ENCODE measurements around the gene SHISA9.
A peak's percentile ranks its signal among the peaks of the same experiment; 100 is the strongest.

SHISA9 gene

GRCh38 chr16:12951976-12952375, 50.6 kb downstream of the SHISA9 start:
- no peak for DNase-seq (ENCODE audit: low read depth)

GRCh38 chr16:12958366-12958765, 57.0 kb downstream of the SHISA9 start:
- DNase-seq (ENCODE audit: low read depth), result no peak

- DNase-seq (ENCODE audit: low read depth), result no peak
These were observed 57.7 kb downstream of the SHISA9 start for GRCh38 chr16:12959072-12959471.

GRCh38 chr16:12961626-12962025, 60.2 kb downstream of the SHISA9 start:
- no peak for DNase-seq (ENCODE audit: low read depth)

- DNase-seq (ENCODE audit: low read depth), result no peak
These were observed 63.1 kb downstream of the SHISA9 start for GRCh38 chr16:12964461-12964860.

GRCh38 chr16:12965274-12965804, 63.9 kb downstream of the SHISA9 start:
- DNase-seq (ENCODE audit: low read depth), result no peak

GRCh38 chr16:12971241-12971640, 69.8 kb downstream of the SHISA9 start:
- peak; percentile 57 for DNase-seq (ENCODE audit: low read depth)

- DNase-seq (ENCODE audit: low read depth), result no peak
These were observed 70.8 kb downstream of the SHISA9 start for GRCh38 chr16:12972246-12972645.

GRCh38 chr16:12975766-12976165, 74.4 kb downstream of the SHISA9 start:
- DNase-seq (ENCODE audit: low read depth), result no peak

- DNase-seq (ENCODE audit: low read depth), result no peak
These were observed 75.1 kb downstream of the SHISA9 start for GRCh38 chr16:12976496-12976895.

- no peak for DNase-seq (ENCODE audit: low read depth)
These were observed 75.5 kb downstream of the SHISA9 start for GRCh38 chr16:12976936-12977335.

GRCh38 chr16:12985516-12985915, 84.1 kb downstream of the SHISA9 start:
- DNase-seq (ENCODE audit: low read depth), result no peak

GRCh38 chr16:12988071-12988470, 86.7 kb downstream of the SHISA9 start:
- DNase-seq (ENCODE audit: low read depth), result no peak

- no peak for DNase-seq (ENCODE audit: low read depth)
These were observed 90.7 kb downstream of the SHISA9 start for GRCh38 chr16:12992066-12992465.

GRCh38 chr16:12994402-12994801, 93.0 kb downstream of the SHISA9 start:
- DNase-seq (ENCODE audit: low read depth), result no peak

GRCh38 chr16:12995721-12996372, 94.4 kb downstream of the SHISA9 start:
- DNase-seq (ENCODE audit: low read depth), result no peak

- DNase-seq (ENCODE audit: low read depth), result no peak
These were observed 97.1 kb downstream of the SHISA9 start for GRCh38 chr16:12998361-12999085.

GRCh38 chr16:12999368-12999767, 98.0 kb downstream of the SHISA9 start:
- DNase-seq (ENCODE audit: low read depth), result no peak

GRCh38 chr16:13005721-13006247, 104.4 kb downstream of the SHISA9 start:
- no peak for DNase-seq (ENCODE audit: low read depth)

GRCh38 chr16:13012601-13013000, 111.2 kb downstream of the SHISA9 start:
- DNase-seq (ENCODE audit: low read depth), result no peak

GRCh38 chr16:13013043-13013442, 111.6 kb downstream of the SHISA9 start:
- DNase-seq (ENCODE audit: low read depth), result no peak

GRCh38 chr16:13014476-13014875, 113.1 kb downstream of the SHISA9 start:
- DNase-seq (ENCODE audit: low read depth), result no peak

- DNase-seq (ENCODE audit: low read depth), result no peak
These were observed 116.6 kb downstream of the SHISA9 start for GRCh38 chr16:13018026-13018425.
